ENCODE data around the gene PKP2. TPM values are rescaled to one million over a fixed set of nuclear protein-coding genes. Genes with fewer than 3 reads are reported as not detected.

The PKP2 gene
- total and polyA plus RNA-seq, 11 donors: 111 to 576 (median 368) TPM

- TF ChIP-seq POLR2A (IDR thresholded peaks at IDR 0.05) (no peak), CTCF (IDR thresholded peaks at IDR 0.05) (no peak)
- no peaks in the 10 kb centered on the region for H3K36me3 ChIP-seq
- ATAC-seq (no peak), DNase-seq (no peak)
- H3K4me1 ChIP-seq: no peaks in the 10 kb centered on the region
- no peak overlapping the region for H3K4me3 ChIP-seq
- H3K9me3 ChIP-seq: no peaks in the 10 kb centered on the region
- no peaks in the 10 kb centered on the region for H3K27me3 ChIP-seq
- 63 to 93% (median 80%) methylated on average over 1 of the region's 1 CpG for WGBS, 4 donors
- intact Hi-C loops (cut with DNase I): loop anchor here in 1 of 10 donors (5.0 kb wide), 1 partner anchor 149 kb away; no protein-coding TSS in a partner anchor
- no peak overlapping the region for H3K27ac ChIP-seq
These were observed 29.8 kb upstream of the PKP2 start for GRCh38 chr12:32926356-32926755.

GRCh38 chr12:32922546-32923297, 26.1 kb upstream of the PKP2 start:
- Histone ChIP-seq H3K36me3 (no peaks in the 10 kb centered on the region), H3K9me3 (no peaks in the 10 kb centered on the region), H3K4me3 (no peak overlapping the region), H3K4me1 (no peaks in the 10 kb centered on the region), H3K27ac (no peak overlapping the region), H3K27me3 (no peaks in the 10 kb centered on the region)
- 82 to 85% (median 85%) methylated on average over 8 of the region's 8 CpGs for WGBS, 4 donors
- ATAC-seq: no peak
- intact Hi-C loops (cut with DNase I): loop anchor here in 1 of 10 donors (5.0 kb wide), 1 partner anchor 165 kb away; the partner anchor contains the start of gene YARS2
- DNase-seq: no peak
- TF ChIP-seq POLR2A (IDR thresholded peaks at IDR 0.05) (no peak), CTCF (IDR thresholded peaks at IDR 0.05) (no peak)

GRCh38 chr12:32921397-32921796, 24.8 kb upstream of the PKP2 start:
- Histone ChIP-seq H3K4me3 (no peak overlapping the region), H3K27me3 (no peaks in the 10 kb centered on the region), H3K4me1 (no peaks in the 10 kb centered on the region), H3K36me3 (no peaks in the 10 kb centered on the region), H3K27ac (no peak overlapping the region), H3K9me3 (no peaks in the 10 kb centered on the region)
- 33 to 69% (median 52%) methylated on average over 2 of the region's 2 CpGs for WGBS, 4 donors
- no peak for TF ChIP-seq POLR2A (IDR thresholded peaks at IDR 0.05)
- TF ChIP-seq CTCF (IDR thresholded peaks at IDR 0.05): no peak
- DNase-seq (no peak), ATAC-seq (no peak)
- intact Hi-C loops (cut with DNase I): loop anchor here in 1 of 10 donors (5.0 kb wide), 1 partner anchor 164 kb away; the partner anchor contains the start of gene YARS2

GRCh38 chr12:32920506-32921085, 24.0 kb upstream of the PKP2 start:
- Histone ChIP-seq H3K9me3 (no peaks in the 10 kb centered on the region), H3K27me3 (no peaks in the 10 kb centered on the region), H3K27ac (no peak overlapping the region), H3K4me3 (no peak overlapping the region), H3K36me3 (no peaks in the 10 kb centered on the region), H3K4me1 (no peaks in the 10 kb centered on the region)
- no peak for DNase-seq
- WGBS, 4 donors: 64 to 74% (median 70%) methylated on average over 8 of the region's 8 CpGs
- no peak for ATAC-seq
- intact Hi-C loops (cut with DNase I): loop anchor here in 1 of 10 donors (5.0 kb wide), 1 partner anchor 163 kb away; the partner anchor contains the start of gene YARS2
- no peak for TF ChIP-seq POLR2A (IDR thresholded peaks at IDR 0.05)
- no peak for TF ChIP-seq CTCF (IDR thresholded peaks at IDR 0.05)
